Endodermal cell (in vitro differentiated cells): ENCODE data around the gene TOLLIP. TPM values are rescaled to one million over a fixed set of nuclear protein-coding genes. Genes with fewer than 3 reads are reported as not detected.

Experiments
- DNase-seq: peaks from one replicate; pipeline ENCODE4 v3.0.0-alpha.2; 2017
- H3K27ac ChIP-seq: 2 replicates; pipeline ENCODE4 v1.5.1; 2013; ENCODE audit warnings: mild to moderate bottlenecking, low read depth, low read length, moderate library complexity
- H3K27me3 ChIP-seq: 2 replicates; pipeline ENCODE4 v1.6.1; 2013; ENCODE audit warnings: mild to moderate bottlenecking, low read length, moderate library complexity; ENCODE audit not compliant: insufficient read depth, control insufficient read depth, poor library complexity, severe bottlenecking
- H3K36me3 ChIP-seq: 2 replicates; pipeline ENCODE4 v1.7.0; 2013; ENCODE audit warnings: mild to moderate bottlenecking, low read length, moderate library complexity; ENCODE audit not compliant: control insufficient read depth, insufficient read depth
- H3K4me1 ChIP-seq: one replicate; pipeline ENCODE4 v1.7.0; 2013; ENCODE audit warnings: low read length; ENCODE audit not compliant: control insufficient read depth, insufficient read depth
- H3K4me3 ChIP-seq: 2 replicates; pipeline ENCODE4 v1.5.1; 2013; ENCODE audit warnings: mild to moderate bottlenecking, low read length, moderate library complexity
- H3K9ac ChIP-seq: 2 replicates; pipeline ENCODE4 v1.6.1; 2013; ENCODE audit warnings: mild to moderate bottlenecking, low read length, moderate library complexity; ENCODE audit not compliant: poor library complexity, severe bottlenecking; ENCODE audit errors: extremely low read depth
- H3K9me3 ChIP-seq: 2 replicates; pipeline ENCODE4 v1.6.1; 2013; ENCODE audit warnings: mild to moderate bottlenecking, low read length, moderate library complexity; ENCODE audit not compliant: control insufficient read depth
- H3K27ac Mint-ChIP-seq: 2 replicates; pipeline ENCODE4 v1.8.0; 2020; ENCODE audit warnings: mixed read lengths
- H3K27me3 Mint-ChIP-seq: 2 replicates; pipeline ENCODE4 v1.8.0; 2021; ENCODE audit warnings: mild to moderate bottlenecking, mixed read lengths; ENCODE audit not compliant: insufficient read depth
- H3K36me3 Mint-ChIP-seq: 2 replicates; pipeline ENCODE4 v1.8.0; 2020; ENCODE audit warnings: low read depth, mixed read lengths
- H3K4me1 Mint-ChIP-seq: 2 replicates; pipeline ENCODE4 v1.8.0; 2020; ENCODE audit warnings: mixed read lengths
- H3K4me3 Mint-ChIP-seq: 2 replicates; pipeline ENCODE4 v1.8.0; 2020; ENCODE audit warnings: mild to moderate bottlenecking, moderate library complexity, mixed read lengths
- H3K9me3 Mint-ChIP-seq: 2 replicates; pipeline ENCODE4 v1.8.0; 2020; ENCODE audit warnings: mild to moderate bottlenecking, mixed read lengths
- WGBS, 2 experiments: methylation state at CpG; one replicate each; pipeline versions ENCODE4 v1.1.5 to v1.1.7; 2013; ENCODE audit warnings: missing lambda C conversion rate in 2 of 2, mixed read lengths in 1 of 2; ENCODE audit not compliant: insufficient coverage in 1 of 2, insufficient read length in 1 of 2; 5-methylcytosine and 5-hydroxymethylcytosine counted together
- microRNA-seq: library from miRNA; unstranded; fragments of <30 nt; microRNA quantifications from one replicate; pipeline ENCODE4 v1.2.0, GENCODE V29; 2020; ENCODE audit warnings: borderline microRNAs expressed
- total RNA-seq, 2 donors: library from RNA; stranded (reverse); fragmentation: NEBNext Ultra II Directional in 1 of 2; extraction: Animal tissue kit (Norgen Biotek cat#: 25700) in 1 of 2; gene quantifications; 2 replicates in 1 of 2; 3 replicates in 1 of 2; pipeline ENCODE4 v1.2.1, GENCODE V29; 2021
- TF ChIP-seq, protein P1 (sequence below): fragments of 200-600 bp; sonication (generic); conservative IDR thresholded peaks from 2 replicates; pipeline ENCODE4 v1.5.0; 2021; ENCODE audit warnings: antibody characterized with exemption, mild to moderate bottlenecking

TOLLIP gene
- total RNA-seq, 2 donors from 2014 or later, result 34.3 to 37.4 TPM

- no peak overlapping the region for H3K27ac Mint-ChIP-seq
- no peaks in the 10 kb centered on the region for H3K9me3 Mint-ChIP-seq
- peak; percentile 43 for DNase-seq
- H3K4me3 ChIP-seq, result no peak overlapping the region
- H3K27ac ChIP-seq, result no peak overlapping the region
- H3K9me3 ChIP-seq, result no peaks in the 10 kb centered on the region
- no peaks in the 10 kb centered on the region for H3K4me1 ChIP-seq
- H3K36me3 ChIP-seq, result no peaks in the 10 kb centered on the region
- TF ChIP-seq, protein P1, sequence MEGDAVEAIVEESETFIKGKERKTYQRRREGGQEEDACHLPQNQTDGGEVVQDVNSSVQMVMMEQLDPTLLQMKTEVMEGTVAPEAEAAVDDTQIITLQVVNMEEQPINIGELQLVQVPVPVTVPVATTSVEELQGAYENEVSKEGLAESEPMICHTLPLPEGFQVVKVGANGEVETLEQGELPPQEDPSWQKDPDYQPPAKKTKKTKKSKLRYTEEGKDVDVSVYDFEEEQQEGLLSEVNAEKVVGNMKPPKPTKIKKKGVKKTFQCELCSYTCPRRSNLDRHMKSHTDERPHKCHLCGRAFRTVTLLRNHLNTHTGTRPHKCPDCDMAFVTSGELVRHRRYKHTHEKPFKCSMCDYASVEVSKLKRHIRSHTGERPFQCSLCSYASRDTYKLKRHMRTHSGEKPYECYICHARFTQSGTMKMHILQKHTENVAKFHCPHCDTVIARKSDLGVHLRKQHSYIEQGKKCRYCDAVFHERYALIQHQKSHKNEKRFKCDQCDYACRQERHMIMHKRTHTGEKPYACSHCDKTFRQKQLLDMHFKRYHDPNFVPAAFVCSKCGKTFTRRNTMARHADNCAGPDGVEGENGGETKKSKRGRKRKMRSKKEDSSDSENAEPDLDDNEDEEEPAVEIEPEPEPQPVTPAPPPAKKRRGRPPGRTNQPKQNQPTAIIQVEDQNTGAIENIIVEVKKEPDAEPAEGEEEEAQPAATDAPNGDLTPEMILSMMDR, result no peak
- no peak overlapping the region for H3K4me3 Mint-ChIP-seq
- H3K36me3 Mint-ChIP-seq, result no peaks in the 10 kb centered on the region
- no peaks in the 10 kb centered on the region for H3K27me3 ChIP-seq
- H3K4me1 Mint-ChIP-seq, result no peaks in the 10 kb centered on the region
- 92 to 93% methylated on average over 12 to 29 of the region's 29 CpGs for WGBS, 2 experiments
- H3K9ac ChIP-seq, result no peak overlapping the region
- H3K27me3 Mint-ChIP-seq, result peaks cover 2% of the 10 kb centered on the region
These were observed 83.8 kb downstream of the TOLLIP start for GRCh38 chr11:1225386-1226225.

- Mint-ChIP-seq H3K4me3 (no peak overlapping the region), H3K27ac (no peak overlapping the region), H3K4me1 (no peaks in the 10 kb centered on the region), H3K36me3 (no peaks in the 10 kb centered on the region), H3K27me3 (peaks cover 2% of the 10 kb centered on the region), H3K9me3 (no peaks in the 10 kb centered on the region)
- 82 to 94% methylated on average over 15 to 25 of the region's 27 CpGs for WGBS, 2 experiments
- Histone ChIP-seq H3K4me3 (no peak overlapping the region), H3K27ac (no peak overlapping the region), H3K27me3 (no peaks in the 10 kb centered on the region), H3K4me1 (no peaks in the 10 kb centered on the region), H3K9ac (no peak overlapping the region), H3K36me3 (no peaks in the 10 kb centered on the region), H3K9me3 (no peaks in the 10 kb centered on the region)
- DNase-seq, result peak; percentile 84
- TF ChIP-seq, protein P1, result no peak
These were observed 84.7 kb downstream of the TOLLIP start for GRCh38 chr11:1224491-1225385.

Small RNAs within 50 kb of the gene (microRNA-seq; reads per million reads assigned to microRNA genes)
- gene MIR6744, result not detected

Other genes starting within 250 kb of the TOLLIP start
- not detected for gene MUC2, start 234.8 kb downstream of the TOLLIP start, total RNA-seq
- gene MUC5AC, start 151.7 kb downstream of the TOLLIP start, total RNA-seq, result not detected
- gene MUC5B, start 86.6 kb downstream of the TOLLIP start, total RNA-seq, result not detected
- 10 to 100 TPM in 1 of 2 donors, 1 to 10 TPM in 1; 9.4 to 10.3 TPM for gene BRSK2, start 80.3 kb upstream of the TOLLIP start, total RNA-seq
- 10 to 100 TPM; 23.9 to 25.4 TPM for gene MOB2, start 177.1 kb upstream of the TOLLIP start, total RNA-seq